HepG2 (cell line): ENCODE data around the gene DGUOK. TPM values are rescaled to one million over a fixed set of nuclear protein-coding genes. Genes with fewer than 3 reads are reported as not detected.

Experiments used
- ATAC-seq: fragments of 200-7000 bp; cut with Tn5 transposase; 3 replicates; pipeline ENCODE4 v1.9.1; 2020; ENCODE audit warnings: mild to moderate bottlenecking, moderate library complexity
- BruUV-seq: library from RNA; stranded (reverse); fragments of 400-500 nt; replicated peaks from 2 replicates; lab custom pipeline; 2021; lab: Mats Ljungman, UMichigan
- CTCF ChIA-PET: fragments of 300-600 bp; formaldehyde crosslinking; extraction: SDS; loops from one replicate; lab custom pipeline; 2021; ENCODE audit warnings: low total read pairs, inconsistent platforms, low intra/inter-chr PET ratio; lab: Yijun Ruan, JAX
- POLR2A ChIA-PET: fragments of 350-600 bp; sonication (Branson Sonifier 250); formaldehyde crosslinking; loops from one replicate; lab custom pipeline; 2020; ENCODE audit warnings: antibody characterized with exemption, inconsistent platforms; lab: Yijun Ruan, JAX
- DNase-seq: peaks from one replicate; pipeline ENCODE4 v3.0.0-alpha.2; 2015; ENCODE audit warnings: low spot score
- FAIRE-seq: peaks from 3 replicates; lab custom pipeline; 2011; peaks lifted over from hg19 to GRCh38; lab: Jason Lieb, UNC
- H2AFZ ChIP-seq: one replicate; pipeline ENCODE4 v1.6.1; 2011; ENCODE audit warnings: low read length, inconsistent platforms
- H3K27ac ChIP-seq: fragments of 300-600 bp; 3 replicates; pipeline ENCODE4 v1.8.0; 2011; ENCODE audit warnings: mixed run types, mild to moderate bottlenecking, mixed read lengths, low read length, inconsistent platforms; ENCODE audit not compliant: insufficient read depth; ENCODE audit errors: extremely low read length
- H3K27me3 ChIP-seq, 2 experiments: fragments of 200-600 bp in 1 of 2; 2 replicates in 1 of 2; 3 replicates in 1 of 2; pipeline versions ENCODE4 v1.6.0 to v1.8.0; 2011; ENCODE audit warnings: low read length in 2 of 2, mild to moderate bottlenecking in 2 of 2, moderate library complexity in 2 of 2, inconsistent platforms in 1 of 2; ENCODE audit not compliant: insufficient read depth in 2 of 2, control insufficient read depth in 1 of 2
- H3K36me3 ChIP-seq, 2 experiments: fragments of 200-600 bp in 1 of 2; replicated peaks in 1 of 2; 2 replicates in 1 of 2; 3 replicates in 1 of 2; pipeline versions ENCODE4 v1.5.1 to v1.8.0; 2011; ENCODE audit warnings: low read length in 2 of 2, inconsistent platforms in 1 of 2; ENCODE audit not compliant: insufficient read depth in 2 of 2, control insufficient read depth in 1 of 2
- H3K4me1 ChIP-seq: 2 replicates; pipeline ENCODE4 v1.5.1; 2012; ENCODE audit warnings: low read length, inconsistent platforms; ENCODE audit not compliant: insufficient read depth
- H3K4me2 ChIP-seq: 2 replicates; pipeline ENCODE4 v1.6.0; 2011; ENCODE audit warnings: low read depth, low read length, inconsistent platforms
- H3K4me3 ChIP-seq, 3 experiments: fragments of 200-600 bp in 1 of 3; sonication (generic), shearing (Covaris generic) in 1 of 3; replicated peaks in 1 of 3; 2 replicates each; pipeline ENCODE4 v1.5.1; 2011 to 2016; ENCODE audit warnings: low read length in 3 of 3, inconsistent platforms in 2 of 3, low read depth in 2 of 3, mild to moderate bottlenecking in 2 of 3, control low read depth in 1 of 3, mixed read lengths in 1 of 3; ENCODE audit not compliant: insufficient read depth in 1 of 3
- H3K79me2 ChIP-seq: one replicate; pipeline ENCODE4 v1.6.1; 2011; ENCODE audit warnings: low read length, inconsistent platforms; ENCODE audit not compliant: insufficient read depth
- H3K9ac ChIP-seq: 2 replicates; pipeline ENCODE4 v1.6.0; 2011; ENCODE audit warnings: mild to moderate bottlenecking, low read depth, low read length, inconsistent platforms; ENCODE audit not compliant: insufficient read depth
- H3K9me3 ChIP-seq: 2 replicates; pipeline ENCODE4 v1.5.1; 2012; ENCODE audit warnings: mild to moderate bottlenecking, low read length
- H4K20me1 ChIP-seq: 2 replicates; pipeline ENCODE4 v1.6.0; 2011; ENCODE audit warnings: inconsistent platforms, mild to moderate bottlenecking, low read length, moderate library complexity; ENCODE audit not compliant: insufficient read depth
- HNF4A ChIP-seq: sonication (generic); formaldehyde crosslinking; IDR thresholded peaks from 2 replicates; pipeline ENCODE4 v1.4.0; 2020; ENCODE audit warnings: missing genetic modification reagents
- RBAK ChIP-seq: sonication (generic); formaldehyde crosslinking; IDR thresholded peaks from 2 replicates; pipeline ENCODE4 v1.5.1; 2020; ENCODE audit warnings: mild to moderate bottlenecking, missing genetic modification reagents
- ZNF629 ChIP-seq: sonication (generic); formaldehyde crosslinking; conservative IDR thresholded peaks from 2 replicates; pipeline ENCODE4 v1.5.0; 2020; ENCODE audit warnings: missing genetic modification reagents
- WGBS: methylation state at CpG from one replicate; pipeline ENCODE4 v1.1.6; 2017; ENCODE audit warnings: low lambda C conversion rate; 5-methylcytosine and 5-hydroxymethylcytosine counted together
- in situ Hi-C: cut with HindIII; loops from 2 replicates; pipeline ENCODE4 v1.10.0; 2017; ENCODE audit warnings: low pct_unique_long_range_greater_than_20kb; ENCODE audit not compliant: extremely low pct_ligation_motif_present
- intact Hi-C: fragments of 100-400 bp; cut with micrococcal nuclease; formaldehyde crosslinking; loops from one replicate; pipeline ENCODE4 v1.10.0; 2022; ENCODE audit not compliant: unreplicated experiment
- polyA plus RNA-seq, 8 experiments: library from polyadenylated mRNA; depleted of rRNA in 3 of 8; stranded (reverse) in 7 of 8; unstranded in 1 of 8; fragments of >200 nt; fragmentation: Illumina TruSeq in 4 of 8; extraction: Trizol in 4 of 8; gene quantifications; 2 replicates each; pipeline versions ENCODE4 v1.2.1 to v1.2.3, GENCODE V29; 2011 to 2016; ENCODE audit warnings: low read depth in 4 of 8, missing spikeins in 1 of 8, mixed read lengths in 1 of 8; ENCODE audit not compliant: insufficient read depth in 1 of 8
- total RNA-seq, 5 experiments: library from RNA; depleted of rRNA; stranded (reverse); fragments of >200 nt; fragmentation: Illumina TruSeq; extraction: Trizol; gene quantifications; 2 replicates each; pipeline ENCODE4 v1.2.3, GENCODE V29; 2016; ENCODE audit warnings: low read depth in 1 of 5
- TF ChIP-seq, protein P1 (sequence below): IDR thresholded peaks from 2 replicates; pipeline ENCODE4 v1.6.1; 2016; ENCODE audit warnings: missing genetic modification reagents, missing compliant biosample characterization

Gene DGUOK
- total and polyA plus RNA-seq, 2 of the 13 experiments (the other 11 are each of a cell fraction or from before 2014, with no cell fraction given) = 105 to 137 TPM

DNA sequence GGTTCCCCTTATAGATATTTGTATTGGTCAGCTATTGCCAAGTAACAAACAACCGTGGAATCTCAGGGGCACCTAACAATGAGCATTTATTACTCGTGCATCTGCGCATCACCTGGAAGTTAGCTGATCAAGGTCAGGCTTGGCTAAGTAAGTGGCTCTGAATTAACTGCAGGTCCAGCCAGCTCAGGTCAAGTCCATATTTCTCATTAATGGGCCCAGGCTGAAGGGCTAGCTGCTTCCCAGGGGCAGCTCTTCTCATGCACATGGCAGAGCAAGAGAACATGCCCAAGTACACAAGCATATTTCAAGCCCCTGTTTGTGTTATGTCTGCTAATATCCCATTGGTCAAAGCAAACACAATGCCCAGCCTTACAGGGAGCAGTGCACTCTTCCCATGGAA lies 7.8 kb upstream of the DGUOK start:
- no peaks in the 10 kb centered on the region for H4K20me1 ChIP-seq
- no peaks in the 10 kb centered on the region for H3K9me3 ChIP-seq
- peak; percentile 97 for TF ChIP-seq RBAK (CRISPR knock-in tag)
- TF ChIP-seq, protein P1, sequence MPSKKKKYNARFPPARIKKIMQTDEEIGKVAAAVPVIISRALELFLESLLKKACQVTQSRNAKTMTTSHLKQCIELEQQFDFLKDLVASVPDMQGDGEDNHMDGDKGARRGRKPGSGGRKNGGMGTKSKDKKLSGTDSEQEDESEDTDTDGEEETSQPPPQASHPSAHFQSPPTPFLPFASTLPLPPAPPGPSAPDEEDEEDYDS (CRISPR knock-in tag) = no peak
- ChIA-PET POLR2A (no interaction called here), CTCF (no interaction called here)
- ATAC-seq (no peak), DNase-seq (no peak), FAIRE-seq (no peak)
- 53% methylated on average over 3 of the region's 3 CpGs for WGBS
- H2AFZ ChIP-seq = no peak overlapping the region
- no peaks in the 10 kb centered on the region for H3K36me3 ChIP-seq
- no peak overlapping the region for H3K4me2 ChIP-seq
- intact Hi-C loops = no loop called here
- in situ Hi-C loops = no loop called here
- peaks cover 11% of the 10 kb centered on the region; the same call in 1 of the 2 replicates for H3K4me1 ChIP-seq
- peaks cover 2 to 7% of the 10 kb centered on the region in 2 experiments; a peak in 3 of 5 replicates for H3K27me3 ChIP-seq
- no peak overlapping the region for H3K27ac ChIP-seq
- no peak overlapping the region for H3K4me3 ChIP-seq
- no peaks in the 10 kb centered on the region for H3K79me2 ChIP-seq
- no TSS peak for BruUV-seq
- no peak overlapping the region for H3K9ac ChIP-seq

DNA sequence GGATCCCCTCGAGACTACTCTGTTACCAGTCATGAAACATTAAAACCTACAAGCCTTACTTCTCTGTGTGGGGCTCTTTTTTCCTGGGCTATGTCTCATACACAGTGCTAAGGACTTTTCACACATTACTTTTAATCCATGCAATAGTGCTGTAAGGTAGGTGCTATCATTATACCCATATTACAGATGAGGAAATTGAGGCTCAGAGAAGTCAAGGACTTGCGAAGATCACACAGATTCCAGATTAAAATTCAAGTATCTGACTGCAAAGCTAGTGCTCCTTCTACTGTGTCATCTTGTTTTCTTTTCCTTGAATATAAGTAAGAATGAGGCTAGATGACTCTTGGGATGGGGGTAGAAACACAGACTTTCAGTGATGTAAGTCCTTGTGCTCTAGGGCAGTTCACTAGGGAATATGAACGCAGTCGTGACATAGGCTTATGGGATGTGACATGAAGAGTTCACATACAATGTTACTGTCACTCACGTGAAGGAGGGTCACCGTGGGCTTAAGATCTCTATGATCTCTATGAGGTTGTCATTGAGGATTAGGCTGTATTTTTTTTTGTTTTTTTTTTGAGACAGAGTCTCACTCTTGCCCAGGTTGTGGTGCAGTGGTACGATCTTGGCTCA lies 7.0 kb upstream of the DGUOK start:
- Histone ChIP-seq H3K79me2 (no peaks in the 10 kb centered on the region), H3K4me1 (peaks cover 11% of the 10 kb centered on the region; the same call in 1 of the 2 replicates), H3K4me2 (no peak overlapping the region), H4K20me1 (no peaks in the 10 kb centered on the region), H3K36me3 (no peaks in the 10 kb centered on the region), H3K4me3 (no peak overlapping the region), H3K9ac (no peak overlapping the region), H3K27ac (no peak overlapping the region), H3K9me3 (no peaks in the 10 kb centered on the region), H2AFZ (no peak overlapping the region), H3K27me3 (peaks cover 2 to 5% of the 10 kb centered on the region in 2 experiments; a peak in 3 of 5 replicates)
- TF ChIP-seq ZNF629 (CRISPR knock-in tag) = peak; percentile 55
- TF ChIP-seq HNF4A = no peak
- no TSS peak for BruUV-seq
- ATAC-seq (no peak), DNase-seq (no peak), FAIRE-seq (no peak)
- 48% methylated on average over 7 of the region's 7 CpGs for WGBS
- CTCF ChIA-PET = no interaction called here
- in situ Hi-C loops = no loop called here
- POLR2A ChIA-PET = no interaction called here
- intact Hi-C loops = loop anchor here (10.0 kb wide), 1 partner anchor 205 kb away; no protein-coding TSS in a partner anchor
